MV-4-11 (cell line): Measurements from ENCODE around the gene RTP2.
"Not testable (repeated sequence)": the region's sequence is repeated elsewhere in the genome, so short reads cannot be mapped to it uniquely, and the experiment has no call there.

Experiments used
- DNase-seq: peaks from one replicate; lab custom pipeline; 2025; lab: John Stamatoyannopoulos, UW

Gene RTP2

DNA sequence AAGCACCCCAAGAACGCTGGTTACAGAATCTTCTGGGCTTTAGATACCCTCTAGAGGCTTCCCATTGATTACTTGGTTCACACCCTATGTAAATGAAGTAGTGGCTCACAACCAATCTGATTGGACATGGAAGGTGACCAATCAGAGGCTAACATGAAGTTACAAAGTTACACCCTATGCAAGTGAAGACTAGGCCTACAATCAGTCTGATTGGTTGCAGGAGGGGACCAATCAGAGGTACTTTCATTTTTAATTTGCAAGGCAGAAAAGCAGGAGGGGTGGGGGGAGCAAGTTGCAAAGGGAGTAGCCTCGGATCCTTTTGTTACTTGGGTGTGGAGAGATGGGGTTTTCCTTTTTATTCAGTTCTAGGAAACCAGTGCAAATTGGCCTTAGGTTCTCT, 11.1 kb upstream of the RTP2 start:
- peak; percentile 61 for DNase-seq

DNA sequence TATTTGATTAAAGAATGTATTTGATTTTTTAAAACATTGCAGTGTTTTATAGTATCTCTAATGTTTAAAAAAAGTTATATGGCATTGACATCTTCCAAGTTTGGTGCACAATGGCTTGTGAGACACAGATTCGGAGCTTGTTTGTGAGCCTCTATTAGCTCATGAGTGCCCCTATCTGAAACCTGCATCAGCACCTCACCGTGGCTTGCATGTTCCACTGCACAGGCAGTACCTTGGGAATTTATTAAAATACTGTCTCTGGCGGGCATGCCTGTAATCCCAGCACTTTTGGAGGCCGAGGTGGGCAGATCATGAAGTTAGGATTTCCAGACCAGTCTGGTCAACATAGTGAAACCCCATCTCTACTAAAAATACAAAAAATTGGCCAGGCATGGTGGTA, 6.8 kb upstream of the RTP2 start:
- no peak for DNase-seq

DNA sequence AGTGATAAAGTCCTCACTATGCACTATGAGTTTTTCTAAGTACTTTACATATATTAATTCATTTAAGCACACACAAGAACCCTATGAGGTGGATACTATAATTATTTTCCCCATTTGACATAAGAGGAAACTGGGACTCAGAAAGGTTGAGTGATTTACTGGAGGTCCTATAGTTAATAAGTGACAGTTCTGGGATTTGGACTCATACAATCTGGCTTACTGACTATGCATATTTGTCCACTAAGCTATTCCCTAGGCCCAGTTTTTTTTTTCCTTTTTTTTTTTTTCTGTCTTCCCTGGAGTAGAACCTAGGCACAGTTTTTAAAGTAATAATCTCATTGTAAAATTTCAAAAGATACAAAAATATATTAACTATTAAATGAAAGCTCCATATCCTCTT, 6.3 kb upstream of the RTP2 start:
- DNase-seq: no peak

DNA sequence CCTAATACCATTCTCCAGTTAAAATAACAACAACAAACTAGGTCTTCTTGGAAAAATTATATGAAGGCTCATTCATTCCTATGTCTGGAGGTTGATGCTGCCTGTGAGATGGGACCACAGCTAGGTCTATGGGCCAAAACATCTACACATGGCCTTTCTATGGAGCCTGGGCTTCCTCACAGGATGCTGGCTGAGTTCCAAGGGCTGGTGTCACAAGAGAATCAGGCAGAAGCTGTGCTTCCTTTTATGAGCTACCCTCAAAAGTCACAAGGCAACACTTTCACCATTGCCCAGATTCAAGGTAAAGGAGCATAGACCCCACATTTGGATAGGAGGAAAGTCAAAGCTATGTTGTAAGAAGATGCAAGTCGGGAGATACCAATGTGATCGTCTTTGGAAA, 4.6 kb upstream of the RTP2 start:
- DNase-seq: peak; percentile 56

DNA sequence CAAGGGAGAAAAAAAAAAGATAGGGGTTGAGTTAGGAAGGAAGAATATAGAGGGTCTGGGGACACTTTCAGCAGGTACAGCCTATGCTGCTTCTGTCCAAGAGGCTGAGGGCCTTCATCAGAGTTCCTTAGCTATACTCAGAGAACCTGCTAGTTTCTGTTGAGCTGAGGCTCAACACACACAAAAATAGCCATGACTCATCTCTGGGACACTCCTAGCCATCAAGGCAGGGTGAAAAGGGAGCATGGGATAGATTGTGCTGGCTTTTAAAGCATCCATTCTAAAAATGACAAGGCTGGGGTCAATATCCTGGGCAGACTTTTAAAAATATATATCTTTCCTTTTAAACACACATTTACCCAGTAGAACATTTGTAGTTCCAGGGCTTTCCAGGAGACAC, 2.8 kb upstream of the RTP2 start:
- no peak for DNase-seq

DNA sequence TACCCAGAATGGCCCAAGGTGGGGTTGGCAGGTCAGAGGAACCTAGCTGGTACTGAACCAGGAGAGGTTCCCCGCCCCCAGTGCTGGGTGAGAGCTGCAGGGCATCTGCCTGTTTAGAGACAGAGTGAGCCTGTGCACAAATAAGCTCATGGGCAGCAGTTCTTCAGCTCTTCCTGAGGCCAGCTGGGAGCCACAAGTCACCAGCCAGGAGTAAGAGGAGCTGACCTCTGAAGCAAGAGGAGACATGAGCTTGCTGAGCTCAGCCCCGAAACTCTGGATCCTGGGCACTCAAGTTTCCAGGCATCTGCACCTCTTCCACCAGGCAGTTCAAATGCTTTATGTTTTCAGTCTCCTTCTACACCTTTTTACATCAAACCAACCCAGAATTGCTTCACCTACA, 2.1 kb downstream of the RTP2 start:
- no peak for DNase-seq

DNA sequence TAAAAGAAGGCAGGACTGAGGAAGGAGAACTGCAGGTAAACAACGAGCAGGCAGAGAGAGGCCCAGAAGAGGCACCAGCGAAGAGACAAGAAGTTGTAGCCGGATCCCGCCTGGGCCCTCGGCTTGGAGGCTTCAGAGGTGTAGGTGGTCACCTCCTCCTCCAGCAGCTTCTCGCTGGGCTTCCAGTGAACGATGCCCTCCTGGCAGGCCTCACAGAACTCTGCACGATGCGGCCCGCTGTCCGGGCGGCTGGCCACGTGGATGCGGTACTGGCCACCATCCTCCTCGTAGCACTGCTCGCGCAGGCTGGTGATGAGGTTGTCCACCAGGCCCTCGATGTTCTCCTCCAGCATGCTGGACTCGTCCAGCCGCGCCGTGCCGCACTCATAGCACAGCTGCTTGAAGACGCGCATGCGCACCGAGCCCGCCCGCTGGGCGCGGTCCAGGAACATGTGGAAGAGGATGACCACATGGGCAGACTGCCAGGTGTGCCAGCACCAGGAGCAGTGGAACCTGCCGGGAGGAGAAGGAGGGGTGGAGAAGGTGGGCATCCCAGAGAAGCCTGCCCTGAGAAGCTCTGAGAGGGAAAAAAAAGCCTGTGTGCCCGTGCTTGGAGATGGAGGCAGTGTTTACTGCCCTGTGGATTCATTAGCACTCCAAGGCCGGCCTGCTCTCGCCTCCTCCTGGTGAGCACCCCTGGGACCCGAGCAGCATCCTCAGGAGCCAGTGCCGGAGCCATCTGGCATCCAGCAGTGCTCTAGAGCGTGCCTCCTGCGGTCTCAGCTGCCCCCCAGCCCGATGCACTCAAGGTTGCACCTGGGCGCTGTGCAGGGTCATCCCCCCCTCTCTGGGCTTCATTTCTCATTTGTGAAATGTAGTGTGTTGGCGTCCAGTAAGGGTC, 3.6 kb downstream of the RTP2 start:
- DNase-seq: no peak

DNA sequence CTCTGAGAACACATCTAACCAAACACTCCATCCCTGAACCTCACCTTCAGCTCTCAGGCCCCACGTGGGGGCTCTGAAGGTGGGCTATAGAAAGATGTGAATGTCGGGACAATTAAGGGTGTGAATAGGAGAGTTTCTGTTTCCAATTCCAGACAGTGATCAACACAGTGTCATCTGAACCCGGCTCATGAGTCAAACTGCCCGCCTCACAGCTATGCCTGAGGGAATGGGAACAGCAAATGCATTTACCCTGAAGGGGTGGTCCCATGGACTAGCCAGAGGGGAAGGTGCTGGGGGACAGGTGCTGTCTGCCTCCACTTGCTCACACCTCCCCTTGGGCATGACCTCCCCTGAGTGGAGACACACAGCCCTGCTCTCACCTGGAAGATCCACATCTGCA, 6.3 kb downstream of the RTP2 start:
- no peak for DNase-seq

DNA sequence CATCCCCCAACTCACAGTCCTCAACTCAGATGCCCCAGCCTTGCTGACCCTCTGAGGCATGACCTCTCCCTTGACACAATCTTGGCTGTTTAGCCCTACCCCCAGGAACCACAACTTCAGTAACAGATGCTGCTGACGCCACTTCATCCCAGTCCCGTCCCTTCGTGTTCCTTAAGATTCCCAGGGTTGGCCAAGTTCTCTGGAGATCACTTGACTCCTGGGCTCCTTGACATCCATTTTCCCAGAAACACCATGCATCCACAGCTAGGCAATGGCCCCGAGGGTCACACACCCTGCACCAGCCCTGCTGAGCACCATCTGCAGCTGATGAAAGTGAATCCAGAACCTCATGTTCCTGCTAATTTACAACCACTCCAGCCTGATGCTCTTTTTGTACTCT, 6.9 kb downstream of the RTP2 start:
- no peak for DNase-seq

DNA sequence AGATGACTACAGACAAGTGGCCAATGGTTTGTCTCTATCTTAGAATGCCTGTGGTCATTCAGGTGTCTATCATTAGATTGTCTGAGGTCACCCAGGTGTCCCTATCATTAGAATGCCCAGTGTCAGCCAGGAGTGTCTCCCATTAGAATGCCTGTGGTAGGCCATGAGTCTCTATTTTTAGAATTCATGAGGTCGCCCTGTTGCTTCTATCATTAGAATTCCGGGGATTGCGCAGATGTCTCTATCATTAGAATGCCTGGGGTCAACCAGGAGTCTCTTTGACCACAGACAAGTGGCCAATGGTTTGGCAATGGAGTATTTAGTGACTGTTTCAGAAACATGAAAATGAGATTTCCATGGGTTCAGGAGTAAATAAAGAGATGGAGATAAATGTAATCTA, 7.6 kb downstream of the RTP2 start:
- peak; percentile 24 for DNase-seq

DNA sequence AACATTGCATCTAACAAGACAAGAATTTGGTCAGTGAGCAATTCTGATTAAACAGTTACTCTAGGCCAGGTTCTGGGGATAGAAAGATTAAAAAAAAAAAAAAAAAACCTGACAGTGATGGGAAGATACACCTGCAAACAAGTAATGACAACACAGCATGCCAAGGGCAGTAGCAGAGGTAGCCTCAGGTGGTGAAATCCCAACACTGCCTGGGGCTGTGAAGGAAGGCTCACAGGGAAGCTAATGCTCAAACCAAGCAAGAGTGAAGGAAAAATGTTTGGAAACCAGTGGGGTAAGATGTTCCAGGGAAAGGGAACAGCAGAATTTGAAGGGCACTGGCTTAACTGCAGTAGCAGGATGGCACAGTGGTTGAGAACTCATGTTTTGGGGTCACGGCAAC, 8.9 kb downstream of the RTP2 start:
- no peak for DNase-seq

DNA sequence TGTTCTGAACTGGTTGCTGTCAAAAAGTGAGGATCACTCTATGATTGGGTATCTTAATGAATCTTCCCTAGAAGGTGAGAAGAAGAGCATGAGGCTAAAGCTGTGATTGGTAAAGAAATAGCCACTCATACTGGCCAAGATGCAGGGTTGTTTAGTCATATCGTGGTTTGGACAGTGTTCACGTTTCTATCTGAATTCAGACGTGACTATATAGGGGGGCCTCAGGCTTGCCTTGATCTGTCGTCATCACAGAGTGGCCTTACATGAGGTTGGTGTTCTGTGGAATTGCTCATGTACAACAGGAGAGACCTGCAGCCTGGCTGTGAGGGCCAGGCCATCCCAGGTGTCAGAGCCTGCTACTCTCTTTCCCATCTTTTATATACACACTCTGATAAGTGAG, 12.4 kb downstream of the RTP2 start:
- DNase-seq: no peak

DNA sequence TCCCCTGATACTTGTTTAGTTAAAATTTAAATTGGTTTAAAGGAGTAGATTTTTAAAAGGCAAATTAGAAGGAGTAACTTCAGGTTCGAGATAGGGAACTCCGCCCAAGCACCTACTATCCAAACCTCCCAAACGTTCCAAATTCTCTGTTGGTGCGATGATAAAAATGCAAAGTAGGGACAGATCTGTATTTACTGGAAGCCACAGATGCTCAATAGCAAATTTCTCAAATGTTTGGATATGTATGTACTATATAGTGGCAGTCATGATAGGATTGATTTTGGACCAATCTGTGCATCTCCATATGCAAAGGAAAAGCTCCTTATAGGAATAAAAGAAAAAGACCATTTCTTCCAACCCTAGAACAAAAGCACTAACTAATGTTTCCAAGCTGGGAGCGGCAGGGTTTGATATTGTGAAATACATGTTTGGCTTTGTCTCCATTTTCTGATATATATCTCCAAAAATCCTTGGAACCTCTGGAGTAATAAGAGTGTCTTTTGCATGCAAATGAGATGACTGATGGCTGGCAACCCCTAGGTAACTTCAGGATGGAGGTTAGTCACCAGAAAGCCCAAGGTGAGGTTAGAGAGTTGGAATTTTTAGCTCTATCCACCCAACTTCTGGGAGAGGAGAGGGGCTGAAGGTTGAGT, 15.6 kb downstream of the RTP2 start:
- DNase-seq: no peak

DNA sequence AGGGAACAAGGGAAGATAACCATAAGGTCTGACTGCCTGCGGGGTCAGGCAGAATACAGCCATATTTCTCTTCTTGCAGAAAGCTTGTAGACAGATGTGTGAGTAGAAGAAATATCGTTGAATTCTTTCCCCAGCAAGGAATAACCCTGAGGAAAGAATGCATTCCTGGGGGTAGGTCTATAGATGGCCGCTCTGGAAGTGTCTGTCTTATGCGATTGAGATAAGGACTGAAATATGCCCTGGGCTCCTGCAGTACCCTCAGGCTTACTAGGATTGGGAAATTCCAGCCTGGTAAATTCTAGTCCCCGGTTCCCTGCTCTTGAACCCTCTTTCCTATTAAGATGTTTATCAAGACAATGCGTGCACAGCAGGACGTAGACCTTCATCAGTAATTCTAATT, 16.4 kb downstream of the RTP2 start:
- no peak for DNase-seq

DNA sequence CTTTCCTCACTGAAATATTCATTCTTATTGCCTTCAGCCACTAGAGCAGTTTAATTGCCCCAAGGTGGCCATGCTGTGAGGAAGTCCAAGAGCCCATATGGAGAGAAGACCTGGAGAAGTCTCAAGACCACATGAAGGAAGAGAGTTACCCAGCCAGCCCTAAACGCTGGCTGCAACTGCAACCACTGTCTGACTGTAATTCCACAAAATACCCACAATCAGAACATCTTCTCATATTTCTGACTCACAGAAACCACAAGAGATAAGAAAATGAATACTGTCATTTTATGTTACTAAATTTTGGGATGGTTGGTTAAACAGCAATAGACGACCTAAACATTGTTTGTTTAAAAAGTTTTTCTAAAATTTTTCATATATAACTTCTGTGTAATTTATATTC, 17.5 kb downstream of the RTP2 start:
- DNase-seq: peak; percentile 79

DNA sequence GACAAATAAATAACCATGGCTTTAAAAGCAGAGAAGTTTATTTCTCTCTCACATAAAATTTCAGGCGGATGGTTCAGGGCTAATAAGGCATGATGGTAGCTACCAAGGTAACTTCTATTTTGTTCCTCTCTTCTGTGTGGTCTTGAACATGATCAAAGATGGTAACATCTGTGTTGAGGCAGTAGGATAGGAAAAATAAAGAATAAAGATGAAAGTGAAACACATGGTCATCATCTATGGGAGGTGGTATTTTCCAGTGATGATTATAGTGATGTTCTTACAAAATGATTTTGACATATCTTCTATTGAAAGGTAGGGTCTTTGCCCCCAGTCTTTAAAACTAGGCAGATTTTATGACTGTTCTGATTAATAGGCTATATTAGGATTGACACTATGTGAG, 17.9 kb downstream of the RTP2 start:
- DNase-seq: no peak

DNA sequence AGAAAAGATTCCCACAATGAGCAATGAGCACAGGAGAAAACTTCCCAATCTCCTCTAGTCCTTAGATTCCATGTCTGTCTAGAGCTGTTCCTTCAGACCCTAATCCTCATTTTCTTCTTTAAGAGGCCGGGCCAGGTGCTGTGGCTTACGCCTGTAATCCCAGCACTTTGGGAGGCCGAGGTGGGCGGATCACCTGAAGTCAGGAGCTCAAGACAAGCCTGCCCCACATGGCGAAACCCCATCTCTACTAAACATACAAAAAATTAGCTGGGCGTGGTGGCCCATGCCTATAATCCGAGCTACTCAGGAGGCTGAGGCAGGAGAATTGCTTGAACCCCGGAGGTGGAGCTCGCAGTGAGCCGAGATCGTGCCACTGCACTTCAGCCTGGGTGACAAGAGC, 20.6 kb downstream of the RTP2 start:
- not testable (repeated sequence) for DNase-seq

DNA sequence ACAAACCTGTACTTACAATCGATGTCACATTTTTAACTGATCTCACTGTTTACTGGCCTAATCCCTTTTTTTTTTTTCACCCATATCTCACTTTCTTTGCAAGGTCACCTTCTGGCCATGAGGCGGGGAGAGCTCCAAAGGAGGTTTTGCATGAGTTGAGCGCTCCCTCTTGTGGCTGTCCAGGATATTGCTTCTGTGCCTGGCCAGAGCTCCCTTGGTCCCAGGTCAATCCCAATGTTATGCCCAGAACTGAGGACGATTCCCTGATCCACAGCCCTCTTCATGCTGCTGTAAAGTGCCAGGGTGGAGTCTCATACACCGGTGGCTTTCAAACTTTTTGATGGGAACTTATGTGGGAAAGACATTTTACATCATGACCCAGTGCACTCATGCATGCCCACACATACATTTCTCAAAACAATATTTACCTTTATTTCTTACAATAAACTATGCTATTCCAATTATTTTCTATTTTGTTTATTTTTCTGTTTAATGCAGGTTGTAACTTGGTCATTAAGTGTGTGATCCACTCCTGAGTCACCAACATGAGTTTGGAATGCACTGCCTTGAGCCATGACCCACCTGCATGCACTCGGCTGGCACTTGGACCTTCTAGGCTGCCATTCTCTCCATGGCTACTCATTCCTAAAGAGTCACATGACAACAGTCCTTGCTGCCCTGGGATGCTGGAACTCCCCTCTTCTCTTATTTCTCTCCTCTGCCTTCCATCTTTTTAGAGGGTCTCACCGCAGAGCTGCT, 22.5 kb downstream of the RTP2 start:
- peak; percentile 50 for DNase-seq

DNA sequence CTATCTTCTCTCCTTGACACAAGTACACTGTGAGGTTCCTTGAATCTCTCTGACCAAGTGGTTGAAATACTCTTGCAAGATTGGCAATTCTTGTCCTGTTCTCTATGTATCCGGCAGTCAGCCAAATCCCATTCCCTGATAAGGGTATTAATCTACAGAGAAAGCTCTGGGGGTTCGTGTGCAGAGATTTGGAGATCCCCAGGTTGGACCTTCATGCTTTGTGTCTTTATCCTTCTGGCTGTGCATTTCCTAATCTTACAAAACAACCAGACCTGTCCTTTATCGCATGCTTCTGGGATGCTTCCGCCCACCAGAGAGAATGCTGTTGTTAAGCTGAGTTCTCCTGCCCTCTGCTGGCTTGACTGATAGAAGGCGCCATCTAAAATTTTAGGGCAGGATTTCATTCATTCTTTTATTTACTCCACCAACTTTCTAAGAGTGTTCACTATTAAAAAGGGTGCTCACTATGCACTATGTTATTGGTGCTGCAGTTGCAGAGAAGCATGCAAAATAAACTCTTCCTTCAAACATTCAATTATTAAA, 23.6 kb downstream of the RTP2 start:
- DNase-seq: peak; percentile 51

DNA sequence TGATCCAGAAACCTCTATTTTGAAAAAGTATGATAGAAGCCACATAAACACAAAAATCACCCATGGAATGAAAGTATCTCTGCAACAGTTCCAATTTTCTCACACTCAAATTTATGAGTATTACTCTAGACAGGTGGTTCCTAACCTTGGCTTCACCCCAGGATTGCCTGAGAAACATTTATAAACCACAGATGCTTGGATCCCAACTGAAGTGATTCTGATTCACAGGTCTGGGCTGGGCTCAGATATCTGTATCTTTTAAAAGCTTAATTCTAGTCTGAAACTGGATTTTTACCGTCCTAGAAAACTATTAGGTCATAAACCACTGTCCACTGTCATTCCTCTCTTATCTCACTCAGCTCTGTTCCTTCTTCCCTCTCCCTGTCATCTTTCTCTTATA, 24.8 kb downstream of the RTP2 start:
- no peak for DNase-seq

DNA sequence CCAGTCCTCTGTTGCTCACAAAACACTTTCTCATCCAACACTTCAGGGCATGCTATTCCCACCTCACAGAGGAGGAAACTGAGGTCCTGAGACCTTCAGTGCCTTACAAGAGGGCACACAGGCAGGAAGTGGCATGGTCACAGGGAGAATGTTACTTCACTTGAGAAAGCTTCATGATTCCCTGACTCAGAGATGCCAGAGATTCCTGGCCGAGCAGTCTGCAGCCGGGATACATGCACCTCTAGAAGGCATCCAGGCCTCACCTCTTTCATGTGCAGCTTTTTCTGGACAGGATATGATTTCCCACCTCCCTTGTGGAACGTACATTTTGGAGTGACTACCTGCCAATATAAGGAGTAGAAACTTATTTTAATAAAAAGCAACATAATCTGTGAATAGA, 29.3 kb downstream of the RTP2 start:
- DNase-seq: no peak

DNA sequence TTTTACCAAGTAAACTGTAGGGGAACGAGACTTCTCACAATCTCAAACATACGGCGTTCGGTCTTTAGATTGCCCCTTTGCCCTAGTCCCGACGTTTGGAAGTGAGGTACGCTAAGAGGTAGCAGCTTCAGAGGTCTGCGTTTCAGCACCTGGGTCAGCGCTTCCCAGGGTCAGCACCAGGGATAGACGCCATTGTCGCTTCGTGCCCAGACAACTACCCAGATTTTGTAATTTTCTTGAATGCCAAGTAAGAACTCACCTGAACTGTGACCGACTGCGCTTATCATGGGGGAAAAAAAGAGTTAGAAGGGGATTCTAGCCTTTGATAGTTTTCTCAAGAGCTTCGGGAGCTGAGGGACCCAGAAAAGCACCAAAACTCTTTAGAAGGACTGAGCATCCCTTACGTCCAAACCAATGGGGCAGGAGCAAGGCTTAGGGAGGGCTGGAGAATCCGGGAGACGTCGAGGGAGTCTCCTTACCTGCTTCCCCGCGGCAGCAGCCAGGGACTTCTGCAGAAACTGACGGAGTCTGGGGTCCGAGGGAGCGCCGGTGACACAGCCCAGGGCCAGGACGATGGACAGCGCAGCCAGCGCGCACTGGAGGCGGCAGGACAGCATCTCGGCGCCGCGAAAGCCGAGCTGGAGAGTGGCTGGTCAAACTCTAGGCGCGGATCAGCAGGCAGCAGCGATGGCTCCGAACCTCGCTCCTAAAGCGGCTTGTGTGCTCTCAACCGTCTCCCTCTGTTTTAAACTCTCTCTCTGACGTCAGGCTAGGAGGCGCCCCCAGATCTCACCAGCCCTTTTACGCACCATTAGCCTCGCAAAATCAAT, 32.5 kb downstream of the RTP2 start, which contains the start of gene SST:
TSS of gene SST (minus strand) at position 720 of the 830 bp plus-strand sequence. CDS start at position 617, 103 bp downstream.
- DNase-seq: no peak
